MCF 10A (cell line): ENCODE measurements around the gene PPP2R5C. TPM values are rescaled to one million over a fixed set of nuclear protein-coding genes. Genes with fewer than 3 reads are reported as not detected.
A peak's percentile ranks its signal among the peaks of the same experiment; 100 is the strongest.

ENCODE experiments used
- BruUV-seq: library from RNA; stranded (reverse); fragments of 400-500 nt; replicated peaks from 2 replicates; lab custom pipeline; 2021; lab: Mats Ljungman, UMichigan
- CTCF ChIA-PET: fragments of 300-600 bp; sonication (Branson Sonifier 250); formaldehyde crosslinking; extraction: SDS; loops from one replicate; lab custom pipeline; 2021; ENCODE audit warnings: antibody characterized with exemption, inconsistent platforms; lab: Yijun Ruan, JAX
- POLR2A ChIA-PET: fragments of 300-600, 350-650 bp; sonication (Branson Sonifier 250); formaldehyde crosslinking; extraction: SDS; loops from one replicate; lab custom pipeline; 2020; ENCODE audit warnings: antibody characterized with exemption, inconsistent platforms; lab: Yijun Ruan, JAX
- DNase-seq: peaks from one replicate; pipeline ENCODE4 v3.0.0-alpha.2; 2018; ENCODE audit not compliant: unreplicated experiment
- H3K27ac Mint-ChIP-seq: one replicate; pipeline ENCODE4 v1.8.0; 2022; ENCODE audit warnings: mild to moderate bottlenecking, low read depth, mixed read lengths; ENCODE audit not compliant: unreplicated experiment
- H3K27me3 Mint-ChIP-seq: one replicate; pipeline ENCODE4 v1.8.0; 2022; ENCODE audit warnings: mixed read lengths; ENCODE audit not compliant: insufficient read depth, unreplicated experiment
- H3K36me3 Mint-ChIP-seq: one replicate; pipeline ENCODE4 v1.8.0; 2022; ENCODE audit warnings: mild to moderate bottlenecking, moderate library complexity, mixed read lengths; ENCODE audit not compliant: insufficient read depth, unreplicated experiment
- H3K4me1 Mint-ChIP-seq: one replicate; pipeline ENCODE4 v1.8.0; 2022; ENCODE audit warnings: mixed read lengths; ENCODE audit not compliant: insufficient read depth, unreplicated experiment
- H3K4me3 Mint-ChIP-seq: one replicate; pipeline ENCODE4 v1.8.0; 2022; ENCODE audit warnings: mild to moderate bottlenecking, moderate library complexity, mixed read lengths; ENCODE audit not compliant: unreplicated experiment
- H3K9me3 Mint-ChIP-seq: one replicate; pipeline ENCODE4 v1.8.0; 2022; ENCODE audit warnings: mixed read lengths; ENCODE audit not compliant: unreplicated experiment
- CTCF ChIP-seq: fragments of 200-600 bp; IDR thresholded peaks from one replicate; pipeline ENCODE4 v1.8.0; 2022; ENCODE audit warnings: antibody characterized with exemption, mild to moderate bottlenecking; ENCODE audit not compliant: unreplicated experiment
- intact Hi-C: fragments of 100-400 bp; cut with micrococcal nuclease; formaldehyde crosslinking; loops from 2 replicates; pipeline ENCODE4 v1.14.1; 2022
- total RNA-seq: library from RNA; stranded (reverse); gene quantifications from 2 replicates; pipeline ENCODE4 v1.2.3, GENCODE V29; 2022

Gene PPP2R5C
- total RNA-seq, 1 experiment from 2014 or later: 118 TPM

DNA sequence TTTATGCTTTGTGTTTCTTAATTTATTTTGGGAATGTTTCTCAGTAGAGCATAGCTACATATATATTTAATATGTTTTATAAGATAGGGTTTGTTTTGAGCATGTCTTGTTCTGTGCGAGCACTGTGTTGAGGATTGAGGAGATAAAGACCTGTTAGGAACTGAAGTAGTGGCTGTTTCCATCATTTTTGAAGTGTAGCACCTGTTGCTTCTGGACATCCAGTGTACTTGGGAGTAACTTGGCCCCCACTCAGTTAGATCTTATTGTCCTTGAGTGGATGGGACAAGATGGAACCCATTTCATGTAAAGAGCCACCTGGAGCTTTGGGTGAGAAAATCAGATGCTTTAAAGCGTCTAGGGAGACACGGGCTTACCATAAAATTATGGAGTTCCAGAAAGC lies 8.7 kb downstream of the PPP2R5C start:
- H3K36me3 Mint-ChIP-seq: peaks cover 21% of the 10 kb centered on the region
- H3K4me3 Mint-ChIP-seq: no peak overlapping the region
- no TSS peak for BruUV-seq
- ChIA-PET CTCF (interaction anchor here (0.6 to 4.1 kb wide), 25 partner anchors 8 to 326 kb away, joined by 3 to 50 read pairs (median 5); no protein-coding TSS in a partner anchor), POLR2A (interaction anchor here (1.3 to 2.4 kb wide), 6 partner anchors 8 to 183 kb away, joined by 5 to 24 read pairs (median 8); no protein-coding TSS in a partner anchor)
- DNase-seq: no peak
- intact Hi-C loops: loop anchor here (2.0 to 10.0 kb wide), 6 partner anchors 41 to 545 kb away; partner anchors contain the start of gene ZNF839
- TF ChIP-seq CTCF: no peak
- H3K4me1 Mint-ChIP-seq: peaks cover 17% of the 10 kb centered on the region
- no peak overlapping the region for H3K27ac Mint-ChIP-seq
- H3K27me3 Mint-ChIP-seq: no peaks in the 10 kb centered on the region
- no peaks in the 10 kb centered on the region for H3K9me3 Mint-ChIP-seq

GRCh38 chr14:101772770-101773169 lies 11.3 kb downstream of the PPP2R5C start:
- H3K27ac Mint-ChIP-seq: no peak overlapping the region

DNA sequence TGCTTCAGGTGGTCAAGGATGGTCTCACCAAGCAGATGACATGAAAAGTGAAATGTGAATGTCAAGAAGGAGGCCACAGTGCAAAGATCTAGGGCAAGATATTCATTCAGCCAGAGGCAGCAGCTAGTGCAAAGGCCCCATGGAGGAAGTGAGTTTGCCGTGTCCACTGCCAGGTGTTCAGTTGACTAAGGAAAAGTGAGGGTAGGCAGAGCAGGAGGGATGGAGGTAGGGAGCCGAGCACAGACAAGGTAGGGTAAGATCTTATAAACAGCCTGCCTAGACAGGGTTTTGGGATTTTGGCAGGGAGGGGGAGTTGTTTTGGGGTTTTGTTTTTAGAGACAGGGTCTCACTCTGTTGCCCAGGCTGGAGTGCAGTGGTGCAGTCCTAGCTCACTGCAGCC lies 11.9 kb downstream of the PPP2R5C start:
- Mint-ChIP-seq H3K4me3 (no peak overlapping the region), H3K9me3 (no peaks in the 10 kb centered on the region), H3K36me3 (peaks cover 4% of the 10 kb centered on the region), H3K4me1 (peaks cover 14% of the 10 kb centered on the region), H3K27ac (no peak overlapping the region), H3K27me3 (no peaks in the 10 kb centered on the region)
- no TSS peak for BruUV-seq
- TF ChIP-seq CTCF: no peak
- CTCF ChIA-PET: interaction anchor here (0.7 kb wide), 1 partner anchor 18 kb away, joined by 3 read pairs; no protein-coding TSS in a partner anchor
- POLR2A ChIA-PET: no interaction called here
- DNase-seq: no peak
- intact Hi-C loops: loop anchor here (10.0 kb wide), 2 partner anchors 111 to 541 kb away; partner anchors contain the start of gene ZNF839

More at GRCh38 chr14:101772770-101773169, 11.3 kb downstream of the PPP2R5C start:
- DNase-seq: peak; percentile 68
- no peaks in the 10 kb centered on the region for H3K27me3 Mint-ChIP-seq
- intact Hi-C loops: loop anchor here (10.0 kb wide), 2 partner anchors 112 to 542 kb away; partner anchors contain the start of gene ZNF839
- peaks cover 14% of the 10 kb centered on the region for H3K4me1 Mint-ChIP-seq
- peaks cover 4% of the 10 kb centered on the region for H3K36me3 Mint-ChIP-seq
- TF ChIP-seq CTCF: no peak
- no peaks in the 10 kb centered on the region for H3K9me3 Mint-ChIP-seq
- ChIA-PET CTCF (interaction anchor here (0.7 to 1.9 kb wide), 3 partner anchors 11 to 62 kb away, joined by 3 to 6 read pairs (median 3); no protein-coding TSS in a partner anchor), POLR2A (interaction anchor here (0.6 kb wide), 1 partner anchor 30 kb away, joined by 3 read pairs; no protein-coding TSS in a partner anchor)
- no TSS peak for BruUV-seq
- H3K4me3 Mint-ChIP-seq: no peak overlapping the region

DNA sequence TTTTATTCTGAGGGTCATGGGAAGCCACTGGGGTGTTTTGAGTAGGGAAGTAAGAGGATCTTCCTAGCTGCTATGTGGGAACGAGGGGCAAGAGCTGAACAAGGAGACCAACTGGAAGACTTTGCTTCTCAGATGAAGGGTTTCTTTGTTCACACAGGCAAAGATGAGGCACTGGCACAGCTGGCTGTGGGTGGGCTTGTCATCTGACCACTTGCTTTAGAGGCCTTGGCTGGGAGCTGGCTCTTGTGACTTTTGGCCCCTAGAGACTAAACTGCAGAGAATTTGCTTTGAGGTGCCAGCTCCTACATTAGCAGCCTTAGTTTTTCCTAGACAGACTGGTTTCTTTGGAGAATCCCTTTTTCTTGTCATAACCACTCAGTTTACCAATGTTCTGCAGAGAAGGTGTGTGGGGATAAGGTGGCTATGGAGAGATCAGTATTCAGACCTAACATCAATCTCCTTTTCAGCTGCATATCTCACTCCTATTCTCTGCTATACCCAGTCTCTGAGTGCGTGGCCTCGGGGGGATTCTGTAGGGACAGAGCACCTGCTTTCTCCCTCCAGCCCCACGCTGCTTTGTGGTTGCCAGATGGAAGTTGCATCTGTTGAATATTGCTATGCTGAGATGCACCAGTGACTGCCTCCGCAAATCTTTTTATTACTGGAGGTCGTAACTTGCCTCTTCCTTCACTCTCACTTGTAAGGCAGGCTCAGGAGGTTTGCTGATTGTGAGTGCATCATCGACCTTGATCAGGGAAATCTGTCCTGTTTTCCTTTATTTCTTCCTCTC lies 12.7 kb downstream of the PPP2R5C start:
- H3K4me3 Mint-ChIP-seq: no peak overlapping the region
- no peaks in the 10 kb centered on the region for H3K9me3 Mint-ChIP-seq
- H3K27ac Mint-ChIP-seq: no peak overlapping the region
- no peak for DNase-seq
- ChIA-PET POLR2A (no interaction called here), CTCF (no interaction called here)
- no TSS peak for BruUV-seq
- TF ChIP-seq CTCF: no peak
- intact Hi-C loops: loop anchor here (10.0 kb wide), 2 partner anchors 111 to 541 kb away; partner anchors contain the start of gene ZNF839
- H3K27me3 Mint-ChIP-seq: no peaks in the 10 kb centered on the region
- peaks cover 14% of the 10 kb centered on the region for H3K4me1 Mint-ChIP-seq
- no peaks in the 10 kb centered on the region for H3K36me3 Mint-ChIP-seq
